HepG2 (cell line): ENCODE data around the gene FBXO41. TPM values are rescaled to one million over a fixed set of nuclear protein-coding genes. Genes with fewer than 3 reads are reported as not detected.

Source experiments
- BCL6 ChIP-seq: IDR thresholded peaks from 2 replicates; pipeline ENCODE4 v1.6.1; 2016; ENCODE audit warnings: missing genetic modification reagents, missing compliant biosample characterization
- BRCA1 ChIP-seq: sonication (generic); formaldehyde crosslinking; IDR thresholded peaks from 2 replicates; pipeline ENCODE4 v1.4.0; 2020; ENCODE audit warnings: missing genetic modification reagents
- CBX1 ChIP-seq: IDR thresholded peaks from one replicate; pipeline ENCODE4 v1.6.1; 2016; ENCODE audit warnings: antibody characterized with exemption, low read depth
- CREB1 ChIP-seq, 2 experiments: fragments of 450-650 bp in 1 of 2; IDR thresholded peaks; 2 replicates each; pipeline ENCODE4 v1.6.1; 2016 to 2017; ENCODE audit warnings: control low read depth in 1 of 2, mild to moderate bottlenecking in 1 of 2, missing compliant biosample characterization in 1 of 2, missing genetic modification characterization in 1 of 2
- DPF2 ChIP-seq: sonication (generic); formaldehyde crosslinking; IDR thresholded peaks from 2 replicates; pipeline ENCODE4 v1.4.0; 2020; ENCODE audit warnings: mild to moderate bottlenecking, low read depth, missing genetic modification reagents, borderline replicate concordance
- EP300 ChIP-seq, 3 experiments: sonication (generic) in 1 of 3; formaldehyde crosslinking in 1 of 3; IDR thresholded peaks; 2 replicates each; pipeline versions ENCODE4 v1.5.1 to v1.6.1; 2011 to 2020; ENCODE audit warnings: low read depth in 2 of 3, low read length in 2 of 3, borderline replicate concordance in 1 of 3, improper control_type of control experiment in 1 of 3, mild to moderate bottlenecking in 1 of 3, missing genetic modification reagents in 1 of 3, moderate library complexity in 1 of 3
- ETV5 ChIP-seq: IDR thresholded peaks from 2 replicates; pipeline ENCODE4 v1.6.1; 2018; ENCODE audit warnings: missing biosample characterization, missing genetic modification reagents, inconsistent platforms, borderline replicate concordance
- FOXC1 ChIP-seq: sonication (generic); formaldehyde crosslinking; IDR thresholded peaks from 2 replicates; pipeline ENCODE4 v1.8.0; 2022; ENCODE audit warnings: mild to moderate bottlenecking, missing genetic modification reagents, borderline replicate concordance
- FOXJ3 ChIP-seq: sonication (generic); formaldehyde crosslinking; IDR thresholded peaks from 2 replicates; pipeline ENCODE4 v1.4.0; 2020; ENCODE audit warnings: missing genetic modification reagents, mild to moderate bottlenecking, borderline replicate concordance
- HOXA3 ChIP-seq: sonication (generic); formaldehyde crosslinking; IDR thresholded peaks from 2 replicates; pipeline ENCODE4 v1.5.0; 2020; ENCODE audit warnings: missing genetic modification reagents
- IRF1 ChIP-seq: sonication (generic); formaldehyde crosslinking; IDR thresholded peaks from 2 replicates; pipeline ENCODE4 v1.4.0; 2020; ENCODE audit warnings: low read depth, mild to moderate bottlenecking, missing genetic modification reagents
- JUND ChIP-seq: sonication (generic); formaldehyde crosslinking; IDR thresholded peaks from 2 replicates; pipeline ENCODE4 v1.8.0; 2022; ENCODE audit warnings: mild to moderate bottlenecking, missing genetic modification reagents
- MIXL1 ChIP-seq: IDR thresholded peaks from 2 replicates; pipeline ENCODE4 v1.6.1; 2016
- MTERF4 ChIP-seq: sonication (generic); formaldehyde crosslinking; IDR thresholded peaks from 2 replicates; pipeline ENCODE4 v1.8.0; 2023; ENCODE audit warnings: mild to moderate bottlenecking, missing genetic modification reagents
- MTF1 ChIP-seq: sonication (generic); formaldehyde crosslinking; IDR thresholded peaks from 2 replicates; pipeline ENCODE4 v1.5.0; 2020; ENCODE audit warnings: missing genetic modification reagents
- ONECUT2 ChIP-seq: sonication (generic); formaldehyde crosslinking; IDR thresholded peaks from 2 replicates; pipeline ENCODE4 v1.4.0; 2020; ENCODE audit warnings: missing genetic modification reagents
- ZBTB1 ChIP-seq: sonication (generic); formaldehyde crosslinking; IDR thresholded peaks from 2 replicates; pipeline ENCODE4 v1.4.0; 2020; ENCODE audit warnings: missing genetic modification reagents, borderline replicate concordance
- ZKSCAN5 ChIP-seq: sonication (generic); formaldehyde crosslinking; IDR thresholded peaks from 2 replicates; pipeline ENCODE4 v1.5.1; 2020; ENCODE audit warnings: mild to moderate bottlenecking, missing genetic modification reagents
- ZMYM2 ChIP-seq: sonication (generic); formaldehyde crosslinking; IDR thresholded peaks from 2 replicates; pipeline ENCODE4 v1.8.0; 2022; ENCODE audit warnings: mild to moderate bottlenecking, missing genetic modification reagents
- ZNF101 ChIP-seq: sonication (generic); formaldehyde crosslinking; IDR thresholded peaks from 2 replicates; pipeline ENCODE4 v1.4.0; 2020; ENCODE audit warnings: mild to moderate bottlenecking, low read depth, missing genetic modification reagents, borderline replicate concordance
- ZNF333 ChIP-seq: sonication (generic); formaldehyde crosslinking; IDR thresholded peaks from 2 replicates; pipeline ENCODE4 v1.4.0; 2020; ENCODE audit warnings: mild to moderate bottlenecking, missing genetic modification reagents, borderline replicate concordance
- ZNF546 ChIP-seq: sonication (generic); formaldehyde crosslinking; conservative IDR thresholded peaks from 2 replicates; pipeline ENCODE4 v1.8.1; 2023; ENCODE audit warnings: mild to moderate bottlenecking, missing genetic modification reagents
- polyA plus RNA-seq, 8 experiments: library from polyadenylated mRNA; depleted of rRNA in 3 of 8; stranded (reverse) in 7 of 8; unstranded in 1 of 8; fragments of >200 nt; fragmentation: Illumina TruSeq in 4 of 8; extraction: Trizol in 4 of 8; gene quantifications; 2 replicates each; pipeline versions ENCODE4 v1.2.1 to v1.2.3, GENCODE V29; 2011 to 2016; ENCODE audit warnings: low read depth in 4 of 8, missing spikeins in 1 of 8, mixed read lengths in 1 of 8; ENCODE audit not compliant: insufficient read depth in 1 of 8
- total RNA-seq, 5 experiments: library from RNA; depleted of rRNA; stranded (reverse); fragments of >200 nt; fragmentation: Illumina TruSeq; extraction: Trizol; gene quantifications; 2 replicates each; pipeline ENCODE4 v1.2.3, GENCODE V29; 2016; ENCODE audit warnings: low read depth in 1 of 5

FBXO41 gene
- total and polyA plus RNA-seq, 2 of the 13 experiments (the other 11 are each of a cell fraction or from before 2014, with no cell fraction given), result 4.2 to 10.3 TPM

GRCh38 chr2:73283545-73284295, 558 bp downstream of the FBXO41 start (continued):
- TF ChIP-seq ZBTB1 (CRISPR knock-in tag) (no peak), FOXJ3 (CRISPR knock-in tag) (no peak), JUND (CRISPR knock-in tag) (no peak), CBX1 (no peak), MTERF4 (CRISPR knock-in tag) (no peak), ZNF546 (CRISPR knock-in tag) (no peak; the same call in 1 of the 2 replicates), HOXA3 (CRISPR knock-in tag) (peak; percentile 42; the same call in 1 of the 2 replicates), BCL6 (CRISPR knock-in tag) (no peak), ZKSCAN5 (CRISPR knock-in tag) (no peak), ZMYM2 (CRISPR knock-in tag) (no peak), EP300 (IDR thresholded peaks at IDR 0.05; ENCODE audit: low read depth in 2 of 2, low read length in 2 of 2) (no peak), EP300 (CRISPR knock-in tag; IDR thresholded peaks at IDR 0.05; ENCODE audit: borderline replicate concordance) (no peak), IRF1 (CRISPR knock-in tag) (no peak), DPF2 (CRISPR knock-in tag) (no peak), ETV5 (CRISPR knock-in tag) (peak; percentile 8; the same call in 1 of the 2 replicates), ONECUT2 (no peak), ZNF101 (CRISPR knock-in tag) (no peak), BRCA1 (CRISPR knock-in tag) (no peak), CREB1 (IDR thresholded peaks at IDR 0.05) (no peak), CREB1 (CRISPR knock-in tag; IDR thresholded peaks at IDR 0.05) (no peak), ZNF333 (CRISPR knock-in tag) (peak; percentile 80; the same call in 1 of the 2 replicates), MIXL1 (CRISPR knock-in tag) (no peak), FOXC1 (CRISPR knock-in tag) (peak; percentile 46; the same call in 1 of the 2 replicates), MTF1 (CRISPR knock-in tag) (no peak)
